ENCODE data around the gene SLC10A3.

Gene SLC10A3

DNA sequence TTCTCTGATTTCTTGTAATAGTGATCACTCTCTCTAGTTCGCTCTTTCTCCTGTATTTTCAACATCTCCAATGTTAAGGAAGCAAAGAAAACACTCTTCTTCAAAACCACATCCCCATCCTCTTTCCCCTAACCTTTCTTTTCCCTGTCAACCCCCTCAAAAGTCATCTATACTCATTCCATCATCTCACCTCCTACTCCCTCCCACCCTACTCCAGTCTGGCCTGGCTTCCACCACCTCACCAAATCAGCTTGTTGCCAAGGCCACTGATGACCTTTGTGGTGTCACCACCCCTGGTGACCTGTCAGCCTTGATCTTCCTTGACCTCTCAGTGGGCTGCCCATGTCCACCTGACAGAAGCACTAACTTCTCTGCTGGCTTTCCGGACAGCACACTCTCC lies 23.3 kb upstream of the SLC10A3 start:
- TF ChIP-seq, protein P1, sequence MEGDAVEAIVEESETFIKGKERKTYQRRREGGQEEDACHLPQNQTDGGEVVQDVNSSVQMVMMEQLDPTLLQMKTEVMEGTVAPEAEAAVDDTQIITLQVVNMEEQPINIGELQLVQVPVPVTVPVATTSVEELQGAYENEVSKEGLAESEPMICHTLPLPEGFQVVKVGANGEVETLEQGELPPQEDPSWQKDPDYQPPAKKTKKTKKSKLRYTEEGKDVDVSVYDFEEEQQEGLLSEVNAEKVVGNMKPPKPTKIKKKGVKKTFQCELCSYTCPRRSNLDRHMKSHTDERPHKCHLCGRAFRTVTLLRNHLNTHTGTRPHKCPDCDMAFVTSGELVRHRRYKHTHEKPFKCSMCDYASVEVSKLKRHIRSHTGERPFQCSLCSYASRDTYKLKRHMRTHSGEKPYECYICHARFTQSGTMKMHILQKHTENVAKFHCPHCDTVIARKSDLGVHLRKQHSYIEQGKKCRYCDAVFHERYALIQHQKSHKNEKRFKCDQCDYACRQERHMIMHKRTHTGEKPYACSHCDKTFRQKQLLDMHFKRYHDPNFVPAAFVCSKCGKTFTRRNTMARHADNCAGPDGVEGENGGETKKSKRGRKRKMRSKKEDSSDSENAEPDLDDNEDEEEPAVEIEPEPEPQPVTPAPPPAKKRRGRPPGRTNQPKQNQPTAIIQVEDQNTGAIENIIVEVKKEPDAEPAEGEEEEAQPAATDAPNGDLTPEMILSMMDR (IDR thresholded peaks at IDR 0.05; ENCODE audit: insufficient read depth, low read length, missing control alignments) = no peak
- DNase-seq (ENCODE audit: low read depth, low spot score) = no peak
- ChIA-PET POLR2A (interaction anchor here (0.6 kb wide), 1 partner anchor 17 kb away, joined by 3 read pairs; no protein-coding TSS in a partner anchor), CTCF (interaction anchor here (1.8 kb wide), 1 partner anchor 14 kb away, joined by 6 read pairs; no protein-coding TSS in a partner anchor)
- no peak overlapping the region for H3K4me3 ChIP-seq (ENCODE audit: low read depth, low read length)

DNA sequence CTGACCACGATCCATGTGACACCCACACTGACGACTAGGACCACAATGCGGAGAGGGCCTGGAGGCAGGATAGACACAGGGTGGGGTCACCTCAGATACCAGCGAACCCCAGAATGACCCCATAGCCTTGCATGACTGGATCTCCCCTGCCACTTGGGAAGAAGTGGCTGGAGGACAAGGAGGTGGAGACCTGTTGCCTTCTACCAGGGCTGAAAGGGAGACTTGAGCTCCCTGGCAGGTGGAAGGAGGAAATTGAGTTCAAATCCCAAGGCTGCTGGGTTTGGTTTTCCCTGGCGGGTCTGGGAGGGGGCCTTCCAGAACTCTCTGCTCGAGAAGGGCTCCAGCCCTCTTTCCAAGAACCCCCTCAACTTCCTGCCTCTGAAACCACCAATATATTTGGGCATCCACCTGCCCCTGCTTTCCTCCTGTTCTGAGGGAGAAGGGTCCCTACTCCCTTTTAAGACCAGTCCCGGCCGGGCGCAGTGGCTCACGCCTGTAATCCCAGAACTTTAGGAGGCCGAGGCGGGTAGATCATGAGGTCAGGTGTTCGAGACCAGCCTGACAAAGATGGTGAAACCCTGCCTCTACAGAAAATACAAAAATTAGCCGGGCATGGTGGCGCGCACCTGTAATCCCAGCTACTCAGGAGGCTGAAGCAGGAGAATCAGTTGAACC lies 22.6 kb upstream of the SLC10A3 start:
- ChIA-PET CTCF (interaction anchor here (1.8 kb wide), 1 partner anchor 14 kb away, joined by 6 read pairs; no protein-coding TSS in a partner anchor), POLR2A (no interaction called here)
- TF ChIP-seq, protein P1 (IDR thresholded peaks at IDR 0.05; ENCODE audit: insufficient read depth, low read length, missing control alignments) = no peak
- no peak for DNase-seq (ENCODE audit: low read depth, low spot score)
- no peak overlapping the region for H3K4me3 ChIP-seq (ENCODE audit: low read depth, low read length)

DNA sequence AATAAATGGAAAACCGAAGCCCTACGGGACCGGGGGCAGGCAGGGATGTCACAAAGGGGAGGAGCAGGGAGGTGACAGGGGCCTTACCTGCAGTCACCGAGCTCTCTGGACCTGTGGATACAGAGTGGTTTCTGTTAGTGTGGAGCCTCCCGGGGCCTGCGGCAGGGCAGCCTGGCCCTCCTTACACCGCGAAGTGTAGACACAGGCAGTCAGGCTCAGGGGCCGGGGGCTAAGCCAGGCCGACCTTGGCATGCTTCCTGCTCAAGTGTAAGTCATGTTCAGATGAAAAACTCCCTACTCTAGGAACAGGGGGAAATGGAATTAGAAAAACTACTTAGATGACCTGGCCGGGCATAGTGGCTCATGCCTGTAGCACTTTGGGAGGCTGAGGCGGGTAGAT lies 21.3 kb upstream of the SLC10A3 start:
- POLR2A ChIA-PET = no interaction called here
- CTCF ChIA-PET = no interaction called here
- no peak overlapping the region for H3K4me3 ChIP-seq (ENCODE audit: low read depth, low read length)

DNA sequence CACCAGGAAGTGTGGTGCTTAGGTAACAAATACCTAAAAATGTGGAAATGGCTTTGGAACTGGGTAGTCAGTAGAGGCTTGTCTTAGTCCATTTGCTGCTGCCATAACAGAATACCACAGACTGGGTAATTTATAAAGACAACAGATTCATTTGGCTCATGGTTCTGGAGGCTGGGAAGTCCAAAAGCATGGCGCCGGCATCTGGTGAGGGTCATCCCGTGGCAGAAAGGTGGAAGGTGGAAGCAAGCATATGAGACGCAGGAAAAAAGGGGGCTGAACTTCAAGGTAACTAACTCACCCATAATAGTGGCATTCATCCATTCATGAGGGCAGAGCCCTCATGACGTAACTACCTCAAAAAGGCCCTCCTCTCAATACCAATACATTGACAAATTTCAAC lies 19.0 kb upstream of the SLC10A3 start:
- ChIA-PET CTCF (no interaction called here), POLR2A (no interaction called here)
- DNase-seq (ENCODE audit: low read depth, low spot score) = no peak
- TF ChIP-seq, protein P1 (IDR thresholded peaks at IDR 0.05; ENCODE audit: insufficient read depth, low read length, missing control alignments) = no peak
- H3K4me3 ChIP-seq (ENCODE audit: low read depth, low read length) = no peak overlapping the region

More for the DNA sequence above, 21.3 kb upstream of the SLC10A3 start:
- DNase-seq (ENCODE audit: low read depth, low spot score) = no peak
- TF ChIP-seq, protein P1 (IDR thresholded peaks at IDR 0.05; ENCODE audit: insufficient read depth, low read length, missing control alignments) = no peak

DNA sequence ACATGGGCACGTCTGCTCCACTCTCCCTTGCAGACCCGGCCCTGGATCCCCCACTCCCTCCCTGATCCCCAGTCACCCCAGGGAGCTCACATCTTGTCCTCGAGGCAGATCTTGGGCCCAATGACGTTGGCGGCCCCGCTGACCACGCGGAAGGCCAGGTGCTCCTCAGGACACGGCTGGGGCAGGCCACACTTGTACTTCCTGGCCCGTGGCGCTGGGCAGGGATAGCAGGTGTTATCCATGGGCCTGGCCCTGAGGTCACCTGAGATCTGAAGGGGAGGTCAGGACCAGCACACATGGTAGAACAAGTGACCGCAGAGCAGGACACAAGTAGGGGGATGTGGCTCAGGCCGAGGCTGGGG lies 17.9 kb upstream of the SLC10A3 start:
- no peak for DNase-seq (ENCODE audit: low read depth, low spot score)
- TF ChIP-seq, protein P1 (IDR thresholded peaks at IDR 0.05; ENCODE audit: insufficient read depth, low read length, missing control alignments) = no peak
- ChIA-PET CTCF (no interaction called here), POLR2A (no interaction called here)
- H3K4me3 ChIP-seq (ENCODE audit: low read depth, low read length) = no peak overlapping the region

DNA sequence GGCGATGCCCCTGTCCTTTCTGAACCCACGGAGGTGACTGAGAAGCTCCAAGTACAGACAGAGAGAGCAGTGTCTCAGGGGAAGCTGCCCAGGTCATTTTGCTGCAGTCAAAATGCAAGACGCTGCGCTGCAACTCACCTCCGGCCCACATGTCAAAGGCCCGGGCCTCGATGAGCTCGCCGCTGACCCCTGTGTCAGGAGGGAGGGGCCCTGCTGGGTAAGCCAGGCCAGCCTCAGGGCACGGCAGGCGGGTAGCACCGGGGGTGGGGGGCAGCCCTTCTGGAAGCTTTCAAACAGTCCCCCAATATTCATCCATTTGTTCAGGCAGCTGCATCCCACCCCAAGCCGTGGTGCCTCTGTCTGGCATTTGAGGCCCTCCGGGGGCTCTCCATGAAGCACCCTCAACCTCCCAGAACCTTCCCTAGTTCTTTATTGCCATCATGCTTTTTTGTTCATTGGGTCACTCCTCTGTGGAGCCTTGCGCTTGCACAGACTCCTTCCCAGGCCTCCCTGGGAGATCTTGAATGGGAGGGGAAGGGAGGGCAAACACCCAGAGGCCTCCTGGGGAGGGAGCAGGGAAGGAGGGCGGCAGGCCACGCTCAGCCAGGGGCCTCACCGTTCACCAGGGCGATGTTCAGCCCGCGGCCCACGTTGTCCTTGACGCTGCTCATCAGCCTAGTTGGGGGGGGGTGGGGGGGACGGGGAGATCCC lies 17.4 kb upstream of the SLC10A3 start:
- TF ChIP-seq, protein P1 (IDR thresholded peaks at IDR 0.05; ENCODE audit: insufficient read depth, low read length, missing control alignments) = no peak
- DNase-seq (ENCODE audit: low read depth, low spot score) = no peak
- ChIA-PET CTCF (no interaction called here), POLR2A (no interaction called here)
- H3K4me3 ChIP-seq (ENCODE audit: low read depth, low read length) = no peak overlapping the region

All from AG04449 (cell line).